ENCODE measurements around the gene AIG1.

GRCh38 chr6:143093290-143093689, 32.6 kb downstream of the AIG1 start:
- TF ChIP-seq POLR2A (IDR thresholded peaks at IDR 0.05) (no peak), CTCF (IDR thresholded peaks at IDR 0.05) (no peak)

All from adrenal gland (tissue), 5 donors.